OCI-LY1 (cell line): Measurements from ENCODE around the gene ERCC2.

ENCODE experiments used
- H2AFZ ChIP-seq: fragments of 200-600 bp; sonication (generic), shearing (Covaris generic); 2 replicates; pipeline ENCODE4 v1.6.0; 2014; ENCODE audit warnings: antibody characterized with exemption, mild to moderate bottlenecking, low read length
- H3F3A ChIP-seq: fragments of 200-600 bp; sonication (generic), shearing (Covaris generic); 2 replicates; pipeline ENCODE4 v1.6.0; 2014; ENCODE audit warnings: mild to moderate bottlenecking, antibody characterized with exemption, low read length, moderate library complexity; ENCODE audit not compliant: insufficient read depth
- H3K27ac ChIP-seq: fragments of 200-600 bp; sonication (generic); 2 replicates; pipeline ENCODE4 v1.5.1; 2014; ENCODE audit warnings: low read length, mixed run types, mild to moderate bottlenecking, low read depth; ENCODE audit not compliant: poor library complexity, severe bottlenecking
- H3K27me3 ChIP-seq: fragments of 200-600 bp; sonication (generic); 2 replicates; pipeline ENCODE4 v1.6.0; 2014; ENCODE audit warnings: antibody characterized with exemption, mild to moderate bottlenecking, low read length, moderate library complexity; ENCODE audit not compliant: insufficient read depth
- H3K36me3 ChIP-seq: fragments of 200-600 bp; sonication (generic); 2 replicates; pipeline ENCODE4 v1.6.1; 2014; ENCODE audit warnings: mild to moderate bottlenecking, antibody characterized with exemption, low read length, moderate library complexity, mixed read lengths; ENCODE audit not compliant: insufficient read depth
- H3K4me1 ChIP-seq: fragments of 200-600 bp; sonication (generic); 2 replicates; pipeline ENCODE4 v1.5.1; 2014; ENCODE audit warnings: mild to moderate bottlenecking, low read length, moderate library complexity; ENCODE audit not compliant: insufficient read depth, severe bottlenecking
- H3K4me2 ChIP-seq: fragments of 200-600 bp; sonication (generic), shearing (Covaris generic); 2 replicates; pipeline ENCODE4 v1.6.1; 2014; ENCODE audit warnings: low read length
- H3K4me3 ChIP-seq: fragments of 200-600 bp; sonication (generic); 2 replicates; pipeline ENCODE4 v1.5.1; 2014; ENCODE audit warnings: low read length, low read depth, mild to moderate bottlenecking, mixed read lengths; ENCODE audit not compliant: poor library complexity, severe bottlenecking
- H3K79me2 ChIP-seq: fragments of 200-600 bp; shearing (Covaris generic); 2 replicates; pipeline ENCODE4 v1.6.1; 2016; ENCODE audit warnings: mixed run types, low read length, mixed read lengths; ENCODE audit not compliant: insufficient read depth
- H3K9ac ChIP-seq: fragments of 200-600 bp; sonication (generic), shearing (Covaris generic); 2 replicates; pipeline ENCODE4 v1.6.1; 2014; ENCODE audit warnings: mild to moderate bottlenecking, low read length, mixed read lengths
- H3K9me2 ChIP-seq: fragments of 200-600 bp; sonication (generic), shearing (Covaris generic); 2 replicates; pipeline ENCODE4 v1.6.1; 2014; ENCODE audit warnings: low read depth, mild to moderate bottlenecking, low read length, mixed read lengths
- H3K9me3 ChIP-seq: fragments of 200-600 bp; shearing (Covaris generic); 2 replicates; pipeline ENCODE4 v1.6.1; 2014; ENCODE audit warnings: low read length, mixed read lengths
- H4K20me1 ChIP-seq: fragments of 200-600 bp; sonication (generic), shearing (Covaris generic); 2 replicates; pipeline ENCODE4 v1.6.0; 2016; ENCODE audit warnings: mild to moderate bottlenecking, low read length; ENCODE audit not compliant: insufficient read depth
- EZH2 ChIP-seq: fragments of 200-600 bp; sonication (generic), shearing (Covaris generic); IDR thresholded peaks from 2 replicates; pipeline ENCODE4 v1.8.0; 2017; ENCODE audit warnings: borderline replicate concordance, mixed run types, mild to moderate bottlenecking, antibody characterized with exemption, low read length, moderate library complexity, mixed read lengths
- TF ChIP-seq, protein P1 (sequence below): fragments of 200-600 bp; sonication (generic), shearing (Covaris generic); IDR thresholded peaks from 2 replicates; pipeline ENCODE4 v1.5.1; 2017; ENCODE audit warnings: mild to moderate bottlenecking, antibody characterized with exemption, low read length, moderate library complexity, mixed read lengths

The ERCC2 gene

GRCh38 chr19:45346449-45346848 lies 23.9 kb downstream of the ERCC2 start:
- Histone ChIP-seq H3K9ac (no peak overlapping the region), H3K9me2 (no peaks in the 10 kb centered on the region), H4K20me1 (no peaks in the 10 kb centered on the region), H3K27me3 (peaks cover 17% of the 10 kb centered on the region; the same call in 1 of the 2 replicates), H3K27ac (no peak overlapping the region), H3K4me1 (no peaks in the 10 kb centered on the region), H3K4me2 (no peak overlapping the region), H3K9me3 (no peaks in the 10 kb centered on the region), H3K4me3 (no peak overlapping the region), H3K36me3 (peaks cover 8% of the 10 kb centered on the region), H3K79me2 (no peaks in the 10 kb centered on the region), H2AFZ (no peak overlapping the region), H3F3A (no peaks in the 10 kb centered on the region)
- no peak for TF ChIP-seq EZH2
- TF ChIP-seq, protein P1, sequence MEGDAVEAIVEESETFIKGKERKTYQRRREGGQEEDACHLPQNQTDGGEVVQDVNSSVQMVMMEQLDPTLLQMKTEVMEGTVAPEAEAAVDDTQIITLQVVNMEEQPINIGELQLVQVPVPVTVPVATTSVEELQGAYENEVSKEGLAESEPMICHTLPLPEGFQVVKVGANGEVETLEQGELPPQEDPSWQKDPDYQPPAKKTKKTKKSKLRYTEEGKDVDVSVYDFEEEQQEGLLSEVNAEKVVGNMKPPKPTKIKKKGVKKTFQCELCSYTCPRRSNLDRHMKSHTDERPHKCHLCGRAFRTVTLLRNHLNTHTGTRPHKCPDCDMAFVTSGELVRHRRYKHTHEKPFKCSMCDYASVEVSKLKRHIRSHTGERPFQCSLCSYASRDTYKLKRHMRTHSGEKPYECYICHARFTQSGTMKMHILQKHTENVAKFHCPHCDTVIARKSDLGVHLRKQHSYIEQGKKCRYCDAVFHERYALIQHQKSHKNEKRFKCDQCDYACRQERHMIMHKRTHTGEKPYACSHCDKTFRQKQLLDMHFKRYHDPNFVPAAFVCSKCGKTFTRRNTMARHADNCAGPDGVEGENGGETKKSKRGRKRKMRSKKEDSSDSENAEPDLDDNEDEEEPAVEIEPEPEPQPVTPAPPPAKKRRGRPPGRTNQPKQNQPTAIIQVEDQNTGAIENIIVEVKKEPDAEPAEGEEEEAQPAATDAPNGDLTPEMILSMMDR, result 0 out of 2 replicates have a peak, but pooled peaks have one; percentile 26

DNA sequence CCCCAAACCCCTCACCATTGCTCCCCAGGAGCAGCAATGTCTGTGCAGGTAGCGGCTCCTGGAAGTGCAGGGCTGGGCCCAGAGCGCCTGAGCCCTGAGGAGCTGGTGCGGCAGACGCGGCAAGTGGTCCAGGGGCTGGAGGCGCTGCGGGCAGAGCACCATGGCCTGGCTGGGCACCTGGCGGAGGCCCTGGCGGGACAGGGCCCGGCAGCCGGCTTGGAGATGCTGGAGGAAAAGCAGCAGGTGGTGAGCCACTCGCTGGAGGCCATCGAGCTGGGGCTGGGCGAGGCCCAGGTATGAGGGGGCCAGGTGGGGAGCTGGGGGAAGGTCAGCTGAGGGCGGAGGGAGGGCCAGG lies 24.9 kb downstream of the ERCC2 start:
- Histone ChIP-seq H3F3A (no peaks in the 10 kb centered on the region), H3K9me3 (no peaks in the 10 kb centered on the region), H3K4me2 (no peak overlapping the region), H3K79me2 (no peaks in the 10 kb centered on the region), H4K20me1 (no peaks in the 10 kb centered on the region), H3K36me3 (no peaks in the 10 kb centered on the region), H3K27ac (no peak overlapping the region), H3K9me2 (no peaks in the 10 kb centered on the region), H3K4me3 (no peak overlapping the region), H2AFZ (no peak overlapping the region), H3K4me1 (peaks cover 8% of the 10 kb centered on the region), H3K9ac (no peak overlapping the region), H3K27me3 (peaks cover 17% of the 10 kb centered on the region; the same call in 1 of the 2 replicates)
- TF ChIP-seq, protein P1, result no peak

GRCh38 chr19:45344621-45345505 lies 25.5 kb downstream of the ERCC2 start:
- Histone ChIP-seq H3K27me3 (peaks cover 17% of the 10 kb centered on the region; the same call in 1 of the 2 replicates), H3K4me1 (peaks cover 14% of the 10 kb centered on the region), H3K9me2 (no peaks in the 10 kb centered on the region), H3K27ac (no peak overlapping the region), H3F3A (no peaks in the 10 kb centered on the region), H3K4me2 (no peak overlapping the region), H3K4me3 (no peak overlapping the region), H3K36me3 (no peaks in the 10 kb centered on the region), H3K9me3 (no peaks in the 10 kb centered on the region), H4K20me1 (no peaks in the 10 kb centered on the region), H2AFZ (no peak overlapping the region), H3K9ac (no peak overlapping the region), H3K79me2 (no peaks in the 10 kb centered on the region)
- TF ChIP-seq EZH2, result no peak
- TF ChIP-seq, protein P1, result no peak
